ENCODE results near the gene YDJC.
A peak's percentile ranks its signal among the peaks of the same experiment; 100 is the strongest.
"Not testable (repeated sequence)": the region's sequence is repeated elsewhere in the genome, so short reads cannot be mapped to it uniquely, and the experiment has no call there.

Gene YDJC

GRCh38 chr22:21609556-21610157 is 20.2 kb downstream of the YDJC start:
- H3K79me1 ChIP-seq (ENCODE audit: low read length); H3K27ac ChIP-seq (ENCODE audit: low read depth, low read length); H2BK120ac ChIP-seq (ENCODE audit: insufficient read depth, low read length, poor library complexity); H3K14ac ChIP-seq (ENCODE audit: low read length); H2AFZ ChIP-seq (ENCODE audit: insufficient read depth, low read length, poor library complexity); H3K18ac ChIP-seq (ENCODE audit: low read length); H3K9me3 ChIP-seq (ENCODE audit: insufficient read depth, low read depth, low read length); H3K79me2 ChIP-seq (ENCODE audit: control insufficient read depth, insufficient read depth, low read length, poor library complexity); H4K8ac ChIP-seq (ENCODE audit: low read depth, low read length); H4K91ac ChIP-seq (ENCODE audit: low read depth, low read length); H3K23ac ChIP-seq (ENCODE audit: low read length); H4K12ac ChIP-seq (ENCODE audit: low read depth, low read length); H2AK5ac ChIP-seq (ENCODE audit: low read length); H3K4me2 ChIP-seq (ENCODE audit: low read length); H3K4me3 ChIP-seq (ENCODE audit: low read depth, low read length); H3K4ac ChIP-seq (ENCODE audit: low read depth, low read length); H2BK12ac ChIP-seq (ENCODE audit: low read length); H2BK5ac ChIP-seq (ENCODE audit: low read depth, low read length, poor library complexity); H3K4me1 ChIP-seq (ENCODE audit: control insufficient read depth in 1 of 2, insufficient read depth in 2 of 2, low read length in 2 of 2); H3K27me3 ChIP-seq (ENCODE audit: insufficient read depth, low read length); H3K9ac ChIP-seq (ENCODE audit: low read length); DNase-seq: not testable (repeated sequence)
- no CpG with 5 or more reads among the region's 11 CpGs for WGBS (ENCODE audit: extremely low coverage, insufficient coverage, insufficient read length)
- H3K36me3 ChIP-seq (ENCODE audit: control insufficient read depth in 1 of 2, insufficient read depth in 2 of 2, low read length in 2 of 2): peaks cover 25 to 32% of the 10 kb centered on the region in 2 experiments

GRCh38 chr22:21606775-21607174 is 23.0 kb downstream of the YDJC start:
- no peak overlapping the region for H3K4me3 ChIP-seq (ENCODE audit: low read depth, low read length)
- peaks cover 0 to 7% of the 10 kb centered on the region in 2 experiments for H3K4me1 ChIP-seq (ENCODE audit: control insufficient read depth in 1 of 2, insufficient read depth in 2 of 2, low read length in 2 of 2)
- H2BK5ac ChIP-seq (ENCODE audit: low read depth, low read length, poor library complexity): no peak overlapping the region
- no peak overlapping the region for H3K23ac ChIP-seq (ENCODE audit: low read length)
- peaks cover 2% of the 10 kb centered on the region for H3K79me2 ChIP-seq (ENCODE audit: control insufficient read depth, insufficient read depth, low read length, poor library complexity)
- H2BK12ac ChIP-seq (ENCODE audit: low read length): no peak overlapping the region
- no peak overlapping the region for H2BK120ac ChIP-seq (ENCODE audit: insufficient read depth, low read length, poor library complexity)
- no peak overlapping the region for H3K9ac ChIP-seq (ENCODE audit: low read length)
- H2AK5ac ChIP-seq (ENCODE audit: low read length): no peak overlapping the region
- no peaks in the 10 kb centered on the region for H3K27me3 ChIP-seq (ENCODE audit: insufficient read depth, low read length)
- no peak overlapping the region for H3K27ac ChIP-seq (ENCODE audit: low read depth, low read length)
- no peak overlapping the region for H4K8ac ChIP-seq (ENCODE audit: low read depth, low read length)
- no peaks in the 10 kb centered on the region for H3K79me1 ChIP-seq (ENCODE audit: low read length)
- no peak overlapping the region for H2AFZ ChIP-seq (ENCODE audit: insufficient read depth, low read length, poor library complexity)
- no peak overlapping the region for H3K14ac ChIP-seq (ENCODE audit: low read length)
- no peak overlapping the region for H4K12ac ChIP-seq (ENCODE audit: low read depth, low read length)
- H3K36me3 ChIP-seq (ENCODE audit: control insufficient read depth in 1 of 2, insufficient read depth in 2 of 2, low read length in 2 of 2): peaks cover 16 to 25% of the 10 kb centered on the region in 2 experiments
- DNase-seq: peak; percentile 89 to 95
- H4K91ac ChIP-seq (ENCODE audit: low read depth, low read length): no peak overlapping the region
- WGBS (ENCODE audit: extremely low coverage, insufficient coverage, insufficient read length): no CpG with 5 or more reads among the region's 8 CpGs
- no peak overlapping the region for H3K4ac ChIP-seq (ENCODE audit: low read depth, low read length)
- no peaks in the 10 kb centered on the region for H3K9me3 ChIP-seq (ENCODE audit: insufficient read depth, low read depth, low read length)
- no peak overlapping the region for H3K18ac ChIP-seq (ENCODE audit: low read length)
- no peak overlapping the region for H3K4me2 ChIP-seq (ENCODE audit: low read length)

- Histone ChIP-seq H3K23ac (ENCODE audit: low read length) (no peak overlapping the region), H3K9me3 (ENCODE audit: insufficient read depth, low read depth, low read length) (no peaks in the 10 kb centered on the region), H2BK120ac (ENCODE audit: insufficient read depth, low read length, poor library complexity) (no peak overlapping the region), H4K8ac (ENCODE audit: low read depth, low read length) (no peak overlapping the region), H4K12ac (ENCODE audit: low read depth, low read length) (no peak overlapping the region), H3K27me3 (ENCODE audit: insufficient read depth, low read length) (no peaks in the 10 kb centered on the region), H3K4me1 (ENCODE audit: control insufficient read depth in 1 of 2, insufficient read depth in 2 of 2, low read length in 2 of 2) (peaks cover 0 to 7% of the 10 kb centered on the region in 2 experiments), H3K4ac (ENCODE audit: low read depth, low read length) (peak overlapping the region; percentile 26), H4K91ac (ENCODE audit: low read depth, low read length) (no peak overlapping the region), H3K79me1 (ENCODE audit: low read length) (no peaks in the 10 kb centered on the region), H3K27ac (ENCODE audit: low read depth, low read length) (no peak overlapping the region), H3K79me2 (ENCODE audit: control insufficient read depth, insufficient read depth, low read length, poor library complexity) (peaks cover 3% of the 10 kb centered on the region), H2AK5ac (ENCODE audit: low read length) (no peak overlapping the region), H3K4me2 (ENCODE audit: low read length) (no peak overlapping the region), H2BK12ac (ENCODE audit: low read length) (no peak overlapping the region), H3K9ac (ENCODE audit: low read length) (no peak overlapping the region), H3K18ac (ENCODE audit: low read length) (no peak overlapping the region), H2AFZ (ENCODE audit: insufficient read depth, low read length, poor library complexity) (no peak overlapping the region), H3K36me3 (ENCODE audit: control insufficient read depth in 1 of 2, insufficient read depth in 2 of 2, low read length in 2 of 2) (peaks cover 10 to 19% of the 10 kb centered on the region in 2 experiments), H3K4me3 (ENCODE audit: low read depth, low read length) (no peak overlapping the region), H2BK5ac (ENCODE audit: low read depth, low read length, poor library complexity) (no peak overlapping the region), H3K14ac (ENCODE audit: low read length) (no peak overlapping the region)
- WGBS (ENCODE audit: extremely low coverage, insufficient coverage, insufficient read length): no CpG with 5 or more reads among the region's 7 CpGs
- no peak for DNase-seq
Measured at GRCh38 chr22:21605887-21606564, 23.8 kb downstream of the YDJC start.

- no peak overlapping the region for H3K18ac ChIP-seq (ENCODE audit: low read length)
- H3K79me1 ChIP-seq (ENCODE audit: low read length): no peaks in the 10 kb centered on the region
- H3K79me2 ChIP-seq (ENCODE audit: control insufficient read depth, insufficient read depth, low read length, poor library complexity): peaks cover 6% of the 10 kb centered on the region
- no peak overlapping the region for H3K27ac ChIP-seq (ENCODE audit: low read depth, low read length)
- H2AK5ac ChIP-seq (ENCODE audit: low read length): no peak overlapping the region
- no peak overlapping the region for H2BK5ac ChIP-seq (ENCODE audit: low read depth, low read length, poor library complexity)
- H2BK12ac ChIP-seq (ENCODE audit: low read length): no peak overlapping the region
- no peak overlapping the region for H2BK120ac ChIP-seq (ENCODE audit: insufficient read depth, low read length, poor library complexity)
- H3K4me2 ChIP-seq (ENCODE audit: low read length): no peak overlapping the region
- H2AFZ ChIP-seq (ENCODE audit: insufficient read depth, low read length, poor library complexity): no peak overlapping the region
- H4K8ac ChIP-seq (ENCODE audit: low read depth, low read length): no peak overlapping the region
- H3K9ac ChIP-seq (ENCODE audit: low read length): no peak overlapping the region
- no CpG with 5 or more reads among the region's 9 CpGs for WGBS (ENCODE audit: extremely low coverage, insufficient coverage, insufficient read length)
- peaks cover 13 to 18% of the 10 kb centered on the region in 2 experiments for H3K36me3 ChIP-seq (ENCODE audit: control insufficient read depth in 1 of 2, insufficient read depth in 2 of 2, low read length in 2 of 2)
- H3K4me3 ChIP-seq (ENCODE audit: low read depth, low read length): no peak overlapping the region
- H4K12ac ChIP-seq (ENCODE audit: low read depth, low read length): no peak overlapping the region
- DNase-seq: no peak
- no peak overlapping the region for H3K23ac ChIP-seq (ENCODE audit: low read length)
- H4K91ac ChIP-seq (ENCODE audit: low read depth, low read length): no peak overlapping the region
- H3K4me1 ChIP-seq (ENCODE audit: control insufficient read depth in 1 of 2, insufficient read depth in 2 of 2, low read length in 2 of 2): peaks cover 0 to 7% of the 10 kb centered on the region in 2 experiments
- no peaks in the 10 kb centered on the region for H3K27me3 ChIP-seq (ENCODE audit: insufficient read depth, low read length)
- no peaks in the 10 kb centered on the region for H3K9me3 ChIP-seq (ENCODE audit: insufficient read depth, low read depth, low read length)
- H3K4ac ChIP-seq (ENCODE audit: low read depth, low read length): peak overlapping the region; percentile 21
- no peak overlapping the region for H3K14ac ChIP-seq (ENCODE audit: low read length)
Measured at GRCh38 chr22:21603973-21604372, 25.8 kb downstream of the YDJC start.
